Measurements from ENCODE around the gene GRK5.

Gene GRK5

GRCh38 chr10:119465085-119465484 is 257.7 kb downstream of the GRK5 start:
- CTCF ChIA-PET, result interaction anchor here (0.8 to 1.4 kb wide), 2 partner anchors 19 to 25 kb away, joined by 3 read pairs; no protein-coding TSS in a partner anchor
- TF ChIP-seq, protein P1, sequence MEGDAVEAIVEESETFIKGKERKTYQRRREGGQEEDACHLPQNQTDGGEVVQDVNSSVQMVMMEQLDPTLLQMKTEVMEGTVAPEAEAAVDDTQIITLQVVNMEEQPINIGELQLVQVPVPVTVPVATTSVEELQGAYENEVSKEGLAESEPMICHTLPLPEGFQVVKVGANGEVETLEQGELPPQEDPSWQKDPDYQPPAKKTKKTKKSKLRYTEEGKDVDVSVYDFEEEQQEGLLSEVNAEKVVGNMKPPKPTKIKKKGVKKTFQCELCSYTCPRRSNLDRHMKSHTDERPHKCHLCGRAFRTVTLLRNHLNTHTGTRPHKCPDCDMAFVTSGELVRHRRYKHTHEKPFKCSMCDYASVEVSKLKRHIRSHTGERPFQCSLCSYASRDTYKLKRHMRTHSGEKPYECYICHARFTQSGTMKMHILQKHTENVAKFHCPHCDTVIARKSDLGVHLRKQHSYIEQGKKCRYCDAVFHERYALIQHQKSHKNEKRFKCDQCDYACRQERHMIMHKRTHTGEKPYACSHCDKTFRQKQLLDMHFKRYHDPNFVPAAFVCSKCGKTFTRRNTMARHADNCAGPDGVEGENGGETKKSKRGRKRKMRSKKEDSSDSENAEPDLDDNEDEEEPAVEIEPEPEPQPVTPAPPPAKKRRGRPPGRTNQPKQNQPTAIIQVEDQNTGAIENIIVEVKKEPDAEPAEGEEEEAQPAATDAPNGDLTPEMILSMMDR (IDR thresholded peaks at IDR 0.05; ENCODE audit: insufficient read depth, low read length, missing control alignments), result no peak
- DNase-seq (ENCODE audit: low read depth, low spot score), result no peak
- POLR2A ChIA-PET, result no interaction called here
- H3K4me3 ChIP-seq (ENCODE audit: low read depth, low read length), result no peak overlapping the region

DNA sequence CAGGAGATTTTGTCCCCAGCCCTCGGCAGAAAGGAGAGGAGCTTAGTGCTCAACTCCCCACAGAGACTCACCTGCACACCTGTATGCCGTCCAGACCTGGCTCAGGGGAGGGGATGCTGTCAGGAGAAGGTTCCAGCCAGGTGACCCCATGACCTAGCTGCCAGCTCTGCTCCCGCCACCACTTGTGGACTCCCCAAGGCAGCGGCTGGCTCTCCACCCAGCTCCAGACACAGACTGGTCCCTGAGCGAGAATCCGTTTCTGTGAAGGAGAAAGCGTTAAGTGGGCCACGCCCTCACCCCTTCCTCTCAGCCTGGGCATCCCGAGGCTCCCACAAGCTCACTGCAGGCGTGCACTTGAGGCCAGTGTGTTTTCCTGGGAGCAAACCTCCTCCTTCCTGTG is 258.7 kb downstream of the GRK5 start:
- TF ChIP-seq, protein P1 (IDR thresholded peaks at IDR 0.05; ENCODE audit: insufficient read depth, low read length, missing control alignments), result no peak
- H3K4me3 ChIP-seq (ENCODE audit: low read depth, low read length), result no peak overlapping the region
- DNase-seq (ENCODE audit: low read depth, low spot score), result no peak
- ChIA-PET CTCF (interaction anchor here (0.8 to 1.4 kb wide), 4 partner anchors 20 to 259 kb away, joined by 3 to 4 read pairs (median 3); partner anchors contain the start of gene GRK5), POLR2A (no interaction called here)

- TF ChIP-seq, protein P1 (IDR thresholded peaks at IDR 0.05; ENCODE audit: insufficient read depth, low read length, missing control alignments), result no peak
- no peak overlapping the region for H3K4me3 ChIP-seq (ENCODE audit: low read depth, low read length)
- no peak for DNase-seq (ENCODE audit: low read depth, low spot score)
- CTCF ChIA-PET, result interaction anchor here (0.8 to 1.4 kb wide), 3 partner anchors 21 to 260 kb away, joined by 3 to 4 read pairs (median 3); partner anchors contain the start of gene GRK5
- POLR2A ChIA-PET, result no interaction called here
Measured at GRCh38 chr10:119466655-119467054, 259.3 kb downstream of the GRK5 start.

DNA sequence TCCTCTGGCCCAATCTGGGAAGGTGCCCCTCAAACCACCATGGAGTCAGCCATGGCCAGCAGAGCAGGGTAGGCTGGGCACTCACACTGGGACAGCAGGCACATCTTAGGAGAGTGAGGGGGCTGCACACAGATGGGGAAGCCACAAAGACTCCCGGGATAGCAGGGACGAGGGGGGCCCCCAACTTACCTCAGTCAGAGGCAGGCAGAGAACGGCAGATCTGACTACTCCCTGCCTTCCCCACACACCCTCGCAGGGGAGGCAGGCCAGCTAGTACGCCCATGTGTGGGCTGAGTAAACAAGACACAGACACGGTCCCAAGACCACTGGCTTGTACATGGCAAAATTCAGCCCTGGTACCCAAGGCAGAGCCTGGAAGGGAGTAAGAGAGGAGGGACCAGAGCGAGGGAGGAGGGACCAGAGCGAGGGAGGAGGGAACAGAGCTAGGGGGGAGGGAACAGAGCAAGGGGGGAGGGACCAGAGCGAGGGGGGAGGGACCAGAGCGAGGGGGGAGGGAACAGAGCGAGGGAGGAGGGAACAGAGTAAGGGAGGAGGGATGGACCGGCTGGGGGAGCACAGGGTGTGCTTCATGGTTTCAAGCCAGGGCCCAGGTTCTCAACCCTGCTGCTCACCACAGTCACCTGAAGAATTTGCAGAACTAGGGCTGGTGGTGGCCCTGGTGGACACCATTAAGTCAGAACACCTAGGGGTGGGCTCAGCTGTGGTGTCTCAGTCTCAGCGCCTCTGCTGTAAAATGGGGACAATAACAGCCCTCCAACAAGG is 261.4 kb downstream of the GRK5 start:
- no peak for DNase-seq (ENCODE audit: low read depth, low spot score)
- H3K4me3 ChIP-seq (ENCODE audit: low read depth, low read length), result no peak overlapping the region
- ChIA-PET CTCF (interaction anchor here (0.5 to 1.4 kb wide), 2 partner anchors 21 to 353 kb away, joined by 3 to 5 read pairs; no protein-coding TSS in a partner anchor), POLR2A (no interaction called here)
- TF ChIP-seq, protein P1 (IDR thresholded peaks at IDR 0.05; ENCODE audit: insufficient read depth, low read length, missing control alignments), result no peak

DNA sequence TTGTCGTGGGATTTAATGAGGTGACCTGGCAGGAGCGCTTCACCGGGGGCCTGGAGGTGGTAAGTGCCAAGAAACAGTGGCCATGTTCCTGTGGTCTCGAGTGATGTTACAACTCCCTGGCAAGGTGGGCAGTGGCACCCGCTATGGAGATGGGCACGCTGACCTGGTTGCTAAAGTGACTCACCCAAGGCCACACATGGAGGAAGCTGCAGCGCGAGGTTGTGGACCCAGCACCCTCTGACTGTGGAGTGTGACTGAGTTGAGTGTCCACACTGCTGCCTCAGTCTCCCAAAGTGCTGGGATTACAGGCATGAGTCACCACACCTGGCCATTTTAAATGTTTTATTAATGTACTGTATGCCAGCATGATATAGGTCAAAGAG is 261.9 kb downstream of the GRK5 start:
- H3K4me3 ChIP-seq (ENCODE audit: low read depth, low read length), result no peak overlapping the region
- no peak for DNase-seq (ENCODE audit: low read depth, low spot score)
- TF ChIP-seq, protein P1 (IDR thresholded peaks at IDR 0.05; ENCODE audit: insufficient read depth, low read length, missing control alignments), result no peak
- POLR2A ChIA-PET, result interaction anchor here (0.7 kb wide), 1 partner anchor 249 kb away, joined by 4 read pairs; no protein-coding TSS in a partner anchor
- CTCF ChIA-PET, result interaction anchor here (0.5 to 1.4 kb wide), 3 partner anchors 20 to 354 kb away, joined by 3 to 5 read pairs (median 3); no protein-coding TSS in a partner anchor

DNA sequence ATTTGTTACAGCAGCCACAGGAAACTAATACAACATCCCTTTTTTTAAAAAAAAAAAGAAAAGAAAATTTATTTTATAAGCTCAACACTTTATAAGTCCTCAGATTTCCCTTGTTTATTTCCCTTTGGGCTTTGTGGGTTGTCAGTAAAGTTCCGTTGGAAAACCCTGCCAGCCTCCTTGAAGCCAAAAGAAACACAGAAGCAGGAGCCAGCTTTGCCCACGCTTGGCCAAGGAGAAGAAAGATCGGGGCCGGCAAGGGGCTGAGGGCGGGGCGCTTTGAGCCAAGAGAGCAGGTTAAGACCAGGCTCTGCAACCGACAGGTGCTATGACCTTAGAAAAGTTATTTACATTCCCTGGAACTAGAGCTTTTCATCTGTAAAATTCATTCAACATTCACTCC is 262.5 kb downstream of the GRK5 start:
- H3K4me3 ChIP-seq (ENCODE audit: low read depth, low read length), result no peak overlapping the region
- ChIA-PET POLR2A (interaction anchor here (0.7 kb wide), 1 partner anchor 248 kb away, joined by 4 read pairs; no protein-coding TSS in a partner anchor), CTCF (interaction anchor here (0.6 to 1.4 kb wide), 9 partner anchors 20 to 272 kb away, joined by 3 to 5 read pairs (median 4); partner anchors contain the start of gene GRK5)
- TF ChIP-seq, protein P1 (IDR thresholded peaks at IDR 0.05; ENCODE audit: insufficient read depth, low read length, missing control alignments), result no peak
- no peak for DNase-seq (ENCODE audit: low read depth, low spot score)
